ENCODE results near the gene RAD18. TPM values are rescaled to one million over a fixed set of nuclear protein-coding genes. Genes with fewer than 3 reads are reported as not detected.

RAD18 gene
- total and polyA plus RNA-seq, 9 of the 15 experiments (the other 6 are each of a cell fraction or from before 2014, with no cell fraction given): 19.2 to 49.4 (median 34.4) TPM

- no peak for TF ChIP-seq STAT6 (CRISPR knock-in tag; IDR thresholded peaks at IDR 0.05)
- TF ChIP-seq MGA (IDR thresholded peaks at IDR 0.05): no peak
- no peak for TF ChIP-seq LEF1 (IDR thresholded peaks at IDR 0.05)
- TF ChIP-seq TFAP4 (CRISPR knock-in tag; IDR thresholded peaks at IDR 0.05; ENCODE audit: borderline replicate concordance): peak; percentile 48; the same call in 1 of the 2 replicates
- TF ChIP-seq ZNF740 (CRISPR knock-in tag; IDR thresholded peaks at IDR 0.05): no peak
- TF ChIP-seq ZNF740 (tag; IDR thresholded peaks at IDR 0.05): no peak
- TF ChIP-seq TEAD2 (tag; IDR thresholded peaks at IDR 0.05): no peak
- TF ChIP-seq SAP30 (IDR thresholded peaks at IDR 0.05; ENCODE audit: borderline replicate concordance, insufficient read depth, low read depth, low read length, poor library complexity, severe bottlenecking): no peak
- TF ChIP-seq SRSF3 (IDR thresholded peaks at IDR 0.05; ENCODE audit: insufficient read depth, low read length): no peak
- TF ChIP-seq MTF1 (CRISPR knock-in tag; IDR thresholded peaks at IDR 0.05; ENCODE audit: borderline replicate concordance): no peak
- TF ChIP-seq NR2C2 (CRISPR knock-in tag; IDR thresholded peaks at IDR 0.05): no peak
- no peak for TF ChIP-seq NR2C2 (tag; IDR thresholded peaks at IDR 0.05)
Observed at GRCh38 chr3:8882171-8882593, 81.1 kb downstream of the RAD18 start (continued).
